ENCODE results near the gene CDH13. TPM values are rescaled to one million over a fixed set of nuclear protein-coding genes. Genes with fewer than 3 reads are reported as not detected.

The CDH13 gene
- total and polyA plus RNA-seq, 2 donors (not counting 3 experiments of a cell fraction or from before 2014, with no cell fraction given) = 96.6 to 124 TPM

GRCh38 chr16:82864332-82865040 is 237.7 kb downstream of the CDH13 start:
- no peak overlapping the region for H2AFZ ChIP-seq (ENCODE audit: low read depth, low read length)
- H3K36me3 ChIP-seq (ENCODE audit: control insufficient read depth in 2 of 2, extremely low read depth in 1 of 2, insufficient read depth in 2 of 2, low read length in 2 of 2) = no peaks in the 10 kb centered on the region
- no peak overlapping the region for H3K27ac ChIP-seq (ENCODE audit: insufficient read depth, low read depth, low read length)
- no peak overlapping the region for H3K4me3 ChIP-seq (replicated peaks in 1 of 3; ENCODE audit: insufficient read depth in 1 of 3, low read depth in 1 of 3, low read length in 3 of 3)
- CTCF ChIA-PET = no interaction called here
- H3K27me3 ChIP-seq (ENCODE audit: control insufficient read depth in 2 of 2, insufficient read depth in 2 of 2, low read length in 2 of 2) = no peaks in the 10 kb centered on the region
- TF ChIP-seq FOS (IDR thresholded peaks at IDR 0.05; ENCODE audit: borderline replicate concordance, insufficient read depth, low read length) (no peak), POLR2A (IDR thresholded peaks at IDR 0.05; ENCODE audit: low read depth, low read length) (no peak), POLR2AphosphoS5 (IDR thresholded peaks at IDR 0.05; ENCODE audit: insufficient read depth, low read depth, low read length) (no peak), MAX (IDR thresholded peaks at IDR 0.05; ENCODE audit: insufficient read depth, insufficient read length) (no peak), EZH2 (IDR thresholded peaks at IDR 0.05; ENCODE audit: borderline replicate concordance, low read depth, low read length, severe bottlenecking) (no peak), MYC (IDR thresholded peaks at IDR 0.05; ENCODE audit: low read depth, low read length) (no peak), JUN (IDR thresholded peaks at IDR 0.05; ENCODE audit: borderline replicate concordance, insufficient read depth, insufficient read length, low read depth) (no peak), CTCF (IDR thresholded peaks at IDR 0.05; ENCODE audit: extremely low read depth in 1 of 2, insufficient read depth in 1 of 2, low read depth in 1 of 2, low read length in 2 of 2) (no peak), GATA2 (IDR thresholded peaks at IDR 0.05; ENCODE audit: insufficient read depth, insufficient read length, low read depth, low read length) (no peak)
- BruUV-seq (replicated peaks) = no TSS peak
- dilution Hi-C loops (cut with MboI; ENCODE audit: extremely low pct_ligation_motif_present, low sequenced_read_pairs) = no loop called here
- H3K79me2 ChIP-seq (ENCODE audit: control insufficient read depth, insufficient read depth, low read length) = no peaks in the 10 kb centered on the region
- H3K9me1 ChIP-seq (replicated peaks; ENCODE audit: control insufficient read depth, extremely low read depth, insufficient read depth, low read length) = no peaks in the 10 kb centered on the region
- intact Hi-C loops (cut with micrococcal nuclease) = no loop called here
- DNase-seq (ENCODE audit: low read depth, low spot score) = no peak
- no peaks in the 10 kb centered on the region for H3K9me3 ChIP-seq (replicated peaks; ENCODE audit: control insufficient read depth, insufficient read depth, low read length)
- no peaks in the 10 kb centered on the region for H4K20me1 ChIP-seq (replicated peaks; ENCODE audit: control insufficient read depth, extremely low read depth, insufficient read depth, low read length)
- FAIRE-seq = peak; percentile 77
- no peak overlapping the region for H3K4me2 ChIP-seq (ENCODE audit: insufficient read depth, low read length)
- H3K9ac ChIP-seq (replicated peaks; ENCODE audit: extremely low read depth, insufficient read depth, low read length) = no peak overlapping the region
- POLR2A ChIA-PET = no interaction called here
- H3K4me1 ChIP-seq (ENCODE audit: control insufficient read depth, extremely low read depth, insufficient read depth, low read length) = no peaks in the 10 kb centered on the region

Data from endothelial cell of umbilical vein (primary cell).